PC-3 (cell line): ENCODE results near the gene YIPF7. TPM values are rescaled to one million over a fixed set of nuclear protein-coding genes. Genes with fewer than 3 reads are reported as not detected.

Experiments
- ATAC-seq: fragments of 200-7000 bp; cut with Tn5 transposase; 2 replicates; pipeline ENCODE4 v1.9.1; 2020; ENCODE audit warnings: mild to moderate bottlenecking, moderate library complexity
- BruUV-seq: library from RNA; stranded (reverse); fragments of 400-500 nt; replicated peaks from 2 replicates; lab custom pipeline; 2021; lab: Mats Ljungman, UMichigan
- CTCF ChIA-PET: fragments of 300-600 bp; sonication (Branson Sonifier 250); formaldehyde crosslinking; loops from one replicate; lab custom pipeline; 2022; ENCODE audit warnings: antibody characterized with exemption; lab: Charles Lee
- POLR2A ChIA-PET: fragments of 300-600 bp; sonication (Branson Sonifier 250); formaldehyde crosslinking; loops from one replicate; lab custom pipeline; 2022; ENCODE audit warnings: antibody characterized with exemption; ENCODE audit not compliant: unreplicated experiment; lab: Charles Lee
- DNase-seq: peaks from one replicate; pipeline ENCODE4 v3.0.0-alpha.2; 2015
- H2AFZ ChIP-seq: fragments of 300-600 bp; sonication (generic); 2 replicates; pipeline ENCODE4 v1.6.0; 2016; ENCODE audit warnings: antibody characterized with exemption, low read length
- H3F3A ChIP-seq: fragments of 300-600 bp; sonication (generic); one replicate; pipeline ENCODE4 v1.6.0; 2017; ENCODE audit warnings: antibody characterized with exemption, low read length, control low read depth, mild to moderate bottlenecking; ENCODE audit not compliant: unreplicated experiment
- H3K27ac ChIP-seq: fragments of 300-600 bp; sonication (generic); 2 replicates; pipeline ENCODE4 v1.5.1; 2016; ENCODE audit warnings: mild to moderate bottlenecking, low read length
- H3K27me3 ChIP-seq: fragments of 300-600 bp; sonication (generic); 2 replicates; pipeline ENCODE4 v1.6.1; 2016; ENCODE audit warnings: low read length, mixed read lengths
- H3K36me3 ChIP-seq: fragments of 300-600 bp; sonication (generic); 2 replicates; pipeline ENCODE4 v1.6.1; 2016; ENCODE audit warnings: low read depth, mixed run types, low read length, mixed read lengths
- H3K4me1 ChIP-seq: fragments of 300-600 bp; sonication (generic); 2 replicates; pipeline ENCODE4 v1.5.1; 2016; ENCODE audit warnings: low read length; ENCODE audit not compliant: insufficient read depth
- H3K4me2 ChIP-seq: fragments of 300-600 bp; sonication (generic); 2 replicates; pipeline ENCODE4 v1.6.0; 2016; ENCODE audit warnings: low read length
- H3K4me3 ChIP-seq: fragments of 300-600 bp; sonication (generic); 2 replicates; pipeline ENCODE4 v1.5.1; 2016; ENCODE audit warnings: mild to moderate bottlenecking, low read length, mixed read lengths
- H3K79me2 ChIP-seq: fragments of 300-600 bp; sonication (generic); 2 replicates; pipeline ENCODE4 v1.6.1; 2017; ENCODE audit warnings: low read length, mixed read lengths
- H3K9ac ChIP-seq: fragments of 300-600 bp; sonication (generic); 2 replicates; pipeline ENCODE4 v1.6.0; 2016; ENCODE audit warnings: mild to moderate bottlenecking, low read length
- H3K9me2 ChIP-seq: fragments of 300-600 bp; sonication (generic); replicated peaks from 2 replicates; pipeline ENCODE4 v1.6.1; 2016; ENCODE audit warnings: mixed run types, low read length, mixed read lengths
- H3K9me3 ChIP-seq: fragments of 300-600 bp; sonication (generic); 2 replicates; pipeline ENCODE4 v1.6.1; 2016; ENCODE audit warnings: low read length, mixed read lengths
- H4K20me1 ChIP-seq: fragments of 300-600 bp; sonication (generic); 2 replicates; pipeline ENCODE4 v1.6.1; 2016; ENCODE audit warnings: low read length, mixed read lengths
- EZH2 ChIP-seq: fragments of 300-600 bp; sonication (generic); IDR thresholded peaks from one replicate; pipeline ENCODE4 v1.6.1; 2017; ENCODE audit warnings: antibody characterized with exemption, mild to moderate bottlenecking, low read length; ENCODE audit not compliant: unreplicated experiment
- EZH2phosphoT487 ChIP-seq: fragments of 300-600 bp; sonication (generic); IDR thresholded peaks from 2 replicates; pipeline ENCODE4 v1.6.1; 2018; ENCODE audit warnings: mild to moderate bottlenecking, antibody characterized with exemption, low read length, borderline replicate concordance
- intact Hi-C: fragments of 100-400 bp; cut with micrococcal nuclease; formaldehyde crosslinking; loops from 2 replicates; pipeline ENCODE4 v1.9.0; 2023
- total RNA-seq: library from RNA; depleted of rRNA; stranded (reverse); fragments of >200 nt; gene quantifications from 2 replicates; pipeline ENCODE4 v1.2.3, GENCODE V29; 2014
- TF ChIP-seq, protein P1 (sequence below): fragments of 300-600 bp; sonication (generic); conservative IDR thresholded peaks from 2 replicates; pipeline ENCODE4 v1.5.1; 2017; ENCODE audit warnings: antibody characterized with exemption, low read depth, mild to moderate bottlenecking, low read length

The YIPF7 gene
- total RNA-seq, 1 experiment from 2014 or later: not detected

DNA sequence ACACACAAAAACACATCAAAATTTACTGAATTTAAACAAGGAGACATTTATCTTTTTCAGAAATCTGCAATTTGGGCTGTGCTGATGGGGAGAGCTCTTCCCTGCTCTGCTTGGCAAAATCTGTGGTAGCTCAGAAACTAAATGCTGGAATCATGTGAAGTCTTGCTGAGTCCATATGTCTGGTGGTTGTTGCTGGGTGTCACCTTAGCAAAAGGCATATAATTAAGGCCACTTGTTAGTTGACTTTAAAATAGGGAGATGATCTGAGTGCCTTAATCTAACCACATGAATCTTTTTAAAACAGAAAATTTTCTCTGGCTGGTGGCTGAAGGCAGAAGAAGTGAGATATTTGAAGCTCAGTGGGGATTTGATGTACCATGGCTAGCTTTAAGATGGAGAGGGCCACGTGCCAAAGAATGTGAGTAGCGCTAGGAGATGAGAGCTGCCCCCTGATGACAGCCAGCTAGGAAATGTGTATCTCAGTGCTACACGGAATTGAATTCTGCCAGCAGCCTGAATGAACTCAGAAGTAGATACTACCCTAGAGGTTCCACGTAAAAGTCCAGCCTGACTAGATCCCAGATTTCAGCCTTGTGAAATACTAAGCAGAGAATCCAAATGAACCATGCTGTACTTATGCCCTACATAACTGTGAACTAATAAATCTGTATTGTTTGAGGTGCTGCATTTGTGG is 19.2 kb upstream of the YIPF7 start:
- Histone ChIP-seq H3K27me3 (no peaks in the 10 kb centered on the region), H3K36me3 (no peaks in the 10 kb centered on the region), H3F3A (no peaks in the 10 kb centered on the region), H4K20me1 (no peaks in the 10 kb centered on the region), H3K9me2 (no peaks in the 10 kb centered on the region), H3K27ac (no peak overlapping the region), H3K79me2 (no peaks in the 10 kb centered on the region), H3K9ac (no peak overlapping the region), H2AFZ (no peak overlapping the region), H3K4me2 (no peak overlapping the region), H3K9me3 (no peaks in the 10 kb centered on the region), H3K4me3 (no peak overlapping the region), H3K4me1 (no peaks in the 10 kb centered on the region; the same call in 1 of the 2 replicates)
- TF ChIP-seq EZH2 (no peak), EZH2phosphoT487 (no peak)
- TF ChIP-seq, protein P1, sequence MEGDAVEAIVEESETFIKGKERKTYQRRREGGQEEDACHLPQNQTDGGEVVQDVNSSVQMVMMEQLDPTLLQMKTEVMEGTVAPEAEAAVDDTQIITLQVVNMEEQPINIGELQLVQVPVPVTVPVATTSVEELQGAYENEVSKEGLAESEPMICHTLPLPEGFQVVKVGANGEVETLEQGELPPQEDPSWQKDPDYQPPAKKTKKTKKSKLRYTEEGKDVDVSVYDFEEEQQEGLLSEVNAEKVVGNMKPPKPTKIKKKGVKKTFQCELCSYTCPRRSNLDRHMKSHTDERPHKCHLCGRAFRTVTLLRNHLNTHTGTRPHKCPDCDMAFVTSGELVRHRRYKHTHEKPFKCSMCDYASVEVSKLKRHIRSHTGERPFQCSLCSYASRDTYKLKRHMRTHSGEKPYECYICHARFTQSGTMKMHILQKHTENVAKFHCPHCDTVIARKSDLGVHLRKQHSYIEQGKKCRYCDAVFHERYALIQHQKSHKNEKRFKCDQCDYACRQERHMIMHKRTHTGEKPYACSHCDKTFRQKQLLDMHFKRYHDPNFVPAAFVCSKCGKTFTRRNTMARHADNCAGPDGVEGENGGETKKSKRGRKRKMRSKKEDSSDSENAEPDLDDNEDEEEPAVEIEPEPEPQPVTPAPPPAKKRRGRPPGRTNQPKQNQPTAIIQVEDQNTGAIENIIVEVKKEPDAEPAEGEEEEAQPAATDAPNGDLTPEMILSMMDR: no peak
- intact Hi-C loops: no loop called here
- CTCF ChIA-PET: no interaction called here
- no TSS peak for BruUV-seq
- no peak for DNase-seq
- no peak for ATAC-seq
- POLR2A ChIA-PET: interaction anchor here (0.6 kb wide), 1 partner anchor 1039 kb away, joined by 3 read pairs; no protein-coding TSS in a partner anchor

DNA sequence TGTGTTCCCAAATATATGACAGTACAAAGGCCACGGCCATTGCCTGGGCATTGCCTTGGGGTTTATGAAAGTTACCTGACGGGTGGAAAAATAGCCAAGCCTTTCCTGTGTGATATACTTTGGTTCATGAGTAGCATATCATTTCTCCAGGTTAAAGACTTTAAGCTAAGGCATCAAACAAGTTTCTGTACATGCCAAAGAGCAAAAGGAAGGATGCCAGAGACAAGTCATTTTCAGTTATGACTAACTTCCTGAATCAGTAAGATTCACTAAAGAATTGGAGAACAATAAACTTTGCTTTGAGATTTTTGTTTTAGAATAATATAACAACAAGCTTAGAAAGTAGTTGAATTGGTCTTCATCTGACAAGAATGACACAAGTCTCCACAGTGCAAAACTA is 17.1 kb upstream of the YIPF7 start:
- intact Hi-C loops: no loop called here
- ATAC-seq (peak; percentile 54), DNase-seq (peak; percentile 37)
- H3K9ac ChIP-seq: no peak overlapping the region
- ChIA-PET POLR2A (no interaction called here), CTCF (interaction anchor here (0.7 kb wide), 1 partner anchor 93 kb away, joined by 3 read pairs; no protein-coding TSS in a partner anchor)
- no peak overlapping the region for H3K27ac ChIP-seq
- H3K79me2 ChIP-seq: no peaks in the 10 kb centered on the region
- H2AFZ ChIP-seq: no peak overlapping the region
- no peaks in the 10 kb centered on the region for H4K20me1 ChIP-seq
- no TSS peak for BruUV-seq
- no peak overlapping the region for H3K4me3 ChIP-seq
- no peaks in the 10 kb centered on the region for H3K9me2 ChIP-seq
- H3F3A ChIP-seq: no peaks in the 10 kb centered on the region
- H3K27me3 ChIP-seq: no peaks in the 10 kb centered on the region
- no peaks in the 10 kb centered on the region for H3K36me3 ChIP-seq
- H3K4me2 ChIP-seq: no peak overlapping the region
- TF ChIP-seq EZH2 (no peak), EZH2phosphoT487 (no peak)
- no peaks in the 10 kb centered on the region; the same call in 1 of the 2 replicates for H3K4me1 ChIP-seq
- no peaks in the 10 kb centered on the region for H3K9me3 ChIP-seq

DNA sequence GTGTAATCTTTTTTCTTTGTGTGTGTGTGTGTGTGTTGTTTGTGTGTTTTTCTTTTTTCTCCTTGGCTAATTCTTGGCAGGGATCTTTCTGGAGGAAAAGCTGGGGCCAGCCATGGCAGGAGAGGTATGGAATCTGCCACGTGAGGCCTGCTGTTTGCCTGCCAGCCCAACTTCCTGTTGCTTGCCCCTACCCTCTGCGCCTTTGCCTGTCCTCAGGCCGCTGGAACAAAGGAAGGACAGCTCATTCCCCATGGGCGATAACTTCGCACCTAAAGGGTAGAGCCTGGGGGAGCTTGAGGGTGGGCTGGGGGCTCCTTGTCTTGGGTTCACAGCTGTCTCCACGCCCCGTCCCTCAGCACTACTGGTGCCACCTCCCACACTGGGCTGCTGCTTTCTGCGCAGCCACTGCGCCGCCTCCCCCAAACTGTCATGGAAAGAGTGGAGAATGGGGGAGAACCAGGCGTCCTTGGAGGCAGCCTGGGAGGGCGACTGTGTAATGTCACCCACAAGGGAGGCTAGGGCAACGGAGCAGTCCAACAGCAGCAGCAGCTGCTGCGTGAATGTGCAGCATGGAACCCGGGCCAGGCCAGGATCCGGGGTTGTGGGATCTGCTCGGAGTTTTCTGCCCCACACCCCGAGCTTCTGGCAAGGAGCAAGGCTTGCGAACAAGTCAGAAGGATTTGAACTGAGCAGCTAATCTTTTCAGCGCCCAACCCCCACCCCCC is 12.3 kb upstream of the YIPF7 start:
- BruUV-seq: no TSS peak
- Histone ChIP-seq H3K27ac (no peak overlapping the region), H3K79me2 (no peaks in the 10 kb centered on the region), H3K27me3 (no peaks in the 10 kb centered on the region), H3K4me3 (no peak overlapping the region), H3K9me2 (no peaks in the 10 kb centered on the region), H3K36me3 (no peaks in the 10 kb centered on the region), H3F3A (no peaks in the 10 kb centered on the region), H2AFZ (no peak overlapping the region), H3K4me2 (no peak overlapping the region), H3K9ac (no peak overlapping the region), H3K9me3 (no peaks in the 10 kb centered on the region), H3K4me1 (peaks cover 18% of the 10 kb centered on the region), H4K20me1 (no peaks in the 10 kb centered on the region)
- TF ChIP-seq, protein P1: no peak
- no peak for TF ChIP-seq EZH2
- TF ChIP-seq EZH2phosphoT487: no peak
- DNase-seq: no peak
- no peak for ATAC-seq
- intact Hi-C loops: no loop called here
- ChIA-PET POLR2A (no interaction called here), CTCF (no interaction called here)
